HuH-7.5 (cell line): Measurements from ENCODE around the gene FAU.
"Not testable (repeated sequence)": the region's sequence is repeated elsewhere in the genome, so short reads cannot be mapped to it uniquely, and the experiment has no call there.

Experiments used
- DNase-seq: peaks from one replicate; pipeline ENCODE4 v3.0.0; 2011; ENCODE audit warnings: low spot score

Gene FAU

GRCh38 chr11:65121865-65122696 lies at the start of gene FAU, which contains the start of gene MRPL49:
TSS of gene FAU (minus strand) at chr11:65122134. CDS start at chr11:65121813, 321 bp downstream.
TSS of gene MRPL49 (plus strand) at chr11:65122321. CDS start at chr11:65122347, 26 bp downstream.
- DNase-seq = peak; percentile 88

GRCh38 chr11:65170058-65170534 lies 48.2 kb upstream of the FAU start, which contains the start of gene SPDYC:
TSS of gene SPDYC (plus strand) at chr11:65170233. CDS start at chr11:65171358, 1,125 bp downstream.
- no peak for DNase-seq

GRCh38 chr11:65169164-65169641 lies 47.3 kb upstream of the FAU start:
- DNase-seq = no peak

DNA sequence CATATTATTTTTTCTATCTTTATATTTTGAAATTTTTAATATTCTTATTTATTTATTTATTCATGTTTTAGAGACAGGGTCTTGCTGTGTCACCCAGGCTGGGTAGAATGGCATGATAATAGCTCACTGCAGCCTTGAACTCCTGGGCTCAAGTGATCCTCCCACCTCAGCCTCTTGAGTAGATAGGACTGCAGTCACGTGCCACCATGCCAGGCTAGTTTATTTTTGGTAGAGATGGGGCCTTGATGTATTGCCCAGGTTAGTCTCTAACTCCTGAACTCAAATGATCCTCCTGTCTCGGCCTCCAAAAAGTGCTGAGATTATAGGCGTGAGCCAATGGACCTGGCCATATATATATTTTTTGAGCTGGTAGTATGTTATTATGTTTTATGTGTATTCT lies 45.7 kb upstream of the FAU start:
- DNase-seq = no peak

DNA sequence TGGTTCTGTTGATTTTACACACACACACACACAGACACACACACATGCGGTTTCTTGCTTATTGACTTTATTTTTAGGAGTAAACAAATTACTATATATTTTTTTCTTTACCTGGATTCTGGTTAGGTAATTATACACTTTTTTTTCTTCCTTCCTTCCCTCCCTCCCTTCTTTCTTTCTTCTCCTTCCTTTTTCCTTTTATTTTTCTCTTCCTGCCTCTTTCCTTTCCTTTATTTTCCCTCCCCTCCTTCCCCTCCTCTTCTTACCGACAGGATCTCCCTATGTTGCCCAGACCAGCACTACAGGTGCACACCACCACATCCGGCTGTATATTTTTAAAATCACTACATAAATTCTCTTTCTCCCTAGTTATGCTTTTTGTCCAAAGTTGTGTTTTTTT lies 45.0 kb upstream of the FAU start:
- no peak for DNase-seq

- DNase-seq = peak; percentile 24
Measured at GRCh38 chr11:65165410-65166317, 43.7 kb upstream of the FAU start.

GRCh38 chr11:65163684-65164083 lies 41.8 kb upstream of the FAU start:
- DNase-seq = no peak

GRCh38 chr11:65160643-65161042 lies 38.7 kb upstream of the FAU start:
- DNase-seq = no peak

- no peak for DNase-seq
Measured at GRCh38 chr11:65159012-65159411, 37.1 kb upstream of the FAU start.

- no peak for DNase-seq
Measured at GRCh38 chr11:65157336-65157735, 35.4 kb upstream of the FAU start.

DNA sequence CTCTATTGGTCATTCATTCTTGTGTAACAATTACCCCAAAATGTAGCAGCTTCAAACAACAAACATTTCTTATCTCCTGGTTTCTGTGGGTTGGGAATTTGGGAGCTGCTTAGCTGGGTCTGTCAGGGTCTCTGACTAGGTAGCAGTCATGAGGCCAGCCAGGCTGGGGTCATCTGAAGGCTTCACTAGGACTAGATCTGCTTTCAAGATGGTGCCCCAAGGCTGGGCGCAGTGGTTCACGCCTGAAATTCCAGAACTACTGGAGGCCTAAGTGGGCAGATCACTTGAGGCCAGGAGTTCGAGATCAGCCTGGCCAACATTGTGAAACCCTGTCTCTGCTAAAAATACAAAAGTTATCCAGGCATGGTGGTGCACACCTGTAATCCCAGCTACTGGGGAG lies 35.0 kb upstream of the FAU start:
- DNase-seq = no peak

- no peak for DNase-seq
Measured at GRCh38 chr11:65156256-65156655, 34.3 kb upstream of the FAU start.

DNA sequence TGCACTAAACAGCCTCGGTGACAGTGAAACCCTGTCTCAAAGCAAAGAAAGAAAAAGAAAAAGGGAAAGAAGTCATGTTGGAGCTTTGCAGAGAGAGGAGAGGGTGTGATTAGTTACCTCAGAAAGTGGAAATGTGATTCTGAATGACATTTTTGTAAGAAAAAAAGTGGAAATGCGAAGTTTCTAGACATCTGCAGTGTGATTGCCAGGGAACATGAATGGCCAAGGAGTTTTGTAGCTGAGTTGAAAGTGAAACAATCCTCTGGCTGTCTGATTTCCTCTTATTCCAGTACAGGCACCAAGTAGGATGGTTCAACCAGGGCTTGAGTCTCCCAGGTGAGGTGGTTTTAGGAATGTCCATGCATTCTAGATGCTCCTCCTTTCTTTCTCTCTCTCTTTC lies 30.2 kb upstream of the FAU start:
- DNase-seq = no peak

- no peak for DNase-seq
Measured at GRCh38 chr11:65151331-65151899, 29.5 kb upstream of the FAU start.

GRCh38 chr11:65150509-65151299 lies 28.8 kb upstream of the FAU start:
- DNase-seq = no peak

DNA sequence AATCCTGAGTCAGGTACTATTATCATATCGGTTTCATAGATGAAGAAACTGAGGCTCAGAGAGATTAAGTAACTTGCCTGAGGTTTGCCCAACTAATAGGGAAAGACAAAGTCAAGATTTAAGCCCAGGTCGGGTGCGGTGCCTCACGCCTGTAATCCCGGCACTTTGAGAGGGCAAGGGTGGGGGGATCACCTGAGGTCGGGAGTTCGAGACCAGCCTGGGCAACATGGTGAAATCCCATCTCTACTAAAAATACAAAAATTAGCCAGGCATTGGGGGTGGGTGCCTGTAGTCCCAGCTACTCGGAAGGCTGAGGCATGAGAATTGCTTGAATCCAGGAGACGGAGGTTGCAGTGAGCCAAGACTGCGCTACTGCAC lies 28.2 kb upstream of the FAU start:
- DNase-seq = not testable (repeated sequence)

DNA sequence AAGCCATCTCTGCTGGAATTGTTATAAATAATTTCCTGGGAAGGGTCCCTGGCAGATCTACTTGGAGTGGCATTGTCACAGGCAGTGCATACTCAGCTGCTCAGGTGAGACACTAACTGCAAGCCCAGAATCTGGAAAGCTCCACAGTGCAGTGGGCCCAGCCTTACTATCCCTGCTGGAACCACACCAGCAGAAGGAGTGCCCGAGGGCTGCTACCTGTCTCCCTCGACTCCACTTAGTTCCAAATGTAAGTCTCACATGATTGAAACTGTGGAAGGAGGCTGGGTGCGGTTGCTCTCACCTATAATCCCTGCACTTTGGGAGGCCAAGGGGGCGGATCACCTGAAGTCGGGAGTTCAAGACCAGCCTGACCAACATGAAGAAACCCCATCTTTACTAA lies 26.7 kb upstream of the FAU start:
- no peak for DNase-seq

DNA sequence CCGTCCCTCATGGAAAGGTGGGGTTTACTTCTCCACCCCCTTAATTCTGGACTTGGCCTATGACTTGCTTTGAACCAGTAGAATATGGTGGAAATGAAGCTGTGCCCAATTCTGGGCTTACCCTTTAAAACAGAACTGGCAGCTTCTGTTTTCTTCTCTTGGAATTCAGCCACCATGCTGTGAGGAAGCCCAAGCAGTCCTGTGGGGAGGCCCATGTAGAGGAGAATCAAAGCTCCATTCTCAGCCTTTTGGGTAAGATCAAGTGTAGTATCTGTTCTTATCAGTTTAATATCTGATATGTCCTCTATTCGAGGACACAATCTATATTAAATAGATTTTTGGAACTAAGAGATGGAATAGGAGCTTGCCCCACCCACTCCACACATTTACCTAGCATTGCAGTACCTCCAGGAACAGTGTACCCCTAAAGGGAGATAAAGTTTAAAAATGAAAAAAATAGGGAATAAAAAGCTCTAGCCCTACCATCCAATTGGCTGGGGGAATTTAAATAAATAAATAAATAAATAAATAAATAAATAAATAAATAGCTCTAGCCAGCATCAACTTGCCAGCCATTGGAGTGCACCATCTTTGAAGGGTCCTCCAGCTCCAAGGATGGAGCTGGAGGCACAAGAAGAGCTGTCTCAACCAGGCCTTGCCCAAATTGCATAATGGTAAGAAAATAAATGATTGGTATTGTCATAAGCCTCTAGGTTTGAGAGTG lies 25.6 kb upstream of the FAU start:
- no peak for DNase-seq

GRCh38 chr11:65141896-65142494 lies 20.1 kb upstream of the FAU start:
- no peak for DNase-seq

DNA sequence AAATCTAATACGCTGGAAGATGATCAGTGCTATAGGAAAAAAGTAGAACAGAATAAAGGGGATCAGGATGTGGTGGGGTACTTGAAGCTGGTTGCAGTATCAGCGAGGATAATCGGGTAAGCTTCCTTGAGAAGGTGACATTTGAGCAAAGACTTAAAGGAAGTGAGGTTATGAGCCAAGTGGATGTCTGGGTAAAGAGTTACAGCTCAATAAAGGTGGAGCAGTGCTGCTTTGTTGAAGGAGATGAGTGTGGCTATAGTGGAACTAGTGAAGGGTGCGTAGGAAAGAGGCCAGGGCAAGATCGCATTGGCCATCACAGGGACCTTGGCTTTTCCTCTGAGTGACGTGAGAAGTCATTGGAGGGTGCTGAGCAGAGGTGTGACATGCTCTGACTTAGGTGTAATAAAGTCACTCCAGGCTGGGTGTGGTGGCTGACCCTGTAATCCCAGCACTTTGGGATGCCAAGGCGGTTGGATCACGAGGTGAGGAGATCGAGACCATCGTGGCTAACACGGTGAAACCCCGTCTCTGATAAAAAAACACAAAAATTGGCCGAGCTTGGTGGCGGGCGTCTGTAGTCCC lies 14.7 kb upstream of the FAU start:
- no peak for DNase-seq
